IMR-90 (cell line): ENCODE results near the gene DBNL.
"Not testable (repeated sequence)": the region's sequence is repeated elsewhere in the genome, so short reads cannot be mapped to it uniquely, and the experiment has no call there.

Source experiments
- BHLHE40 ChIP-seq: fragments of 150-350 bp; IDR thresholded peaks from 2 replicates; pipeline ENCODE4 v1.6.1; 2016; ENCODE audit warnings: mild to moderate bottlenecking, low read depth, low read length
- CEBPB ChIP-seq: IDR thresholded peaks from 2 replicates; pipeline ENCODE4 v1.6.1; 2012; ENCODE audit warnings: low read depth, low read length, improper control_type of control experiment
- CHD1 ChIP-seq: IDR thresholded peaks from 2 replicates; pipeline ENCODE4 v1.6.1; 2012; ENCODE audit warnings: low read depth, low read length, improper control_type of control experiment
- CTCF ChIP-seq: conservative IDR thresholded peaks from 2 replicates; pipeline ENCODE4 v1.5.1; 2012; ENCODE audit warnings: mild to moderate bottlenecking, low read depth, low read length, improper control_type of control experiment
- ELK1 ChIP-seq: fragments of 150-350 bp; IDR thresholded peaks from 2 replicates; pipeline ENCODE4 v1.6.1; 2016; ENCODE audit warnings: low read depth, mild to moderate bottlenecking, low read length, moderate library complexity, borderline replicate concordance
- FOS ChIP-seq: fragments of 150-350 bp; IDR thresholded peaks from 2 replicates; pipeline ENCODE4 v1.6.1; 2016; ENCODE audit warnings: low read depth, low read length
- MAFK ChIP-seq: IDR thresholded peaks from 2 replicates; pipeline ENCODE4 v1.6.1; 2012; ENCODE audit warnings: low read depth, low read length, improper control_type of control experiment
- MXI1 ChIP-seq: IDR thresholded peaks from 2 replicates; pipeline ENCODE4 v1.6.1; 2012; ENCODE audit warnings: low read depth, mild to moderate bottlenecking, low read length, moderate library complexity, borderline replicate concordance
- NFE2L2 ChIP-seq: fragments of 150-350 bp; IDR thresholded peaks from 2 replicates; pipeline ENCODE4 v1.6.1; 2016; ENCODE audit warnings: low read depth, mild to moderate bottlenecking, low read length
- POLR2A ChIP-seq: IDR thresholded peaks from 2 replicates; pipeline ENCODE4 v1.6.1; 2012; ENCODE audit warnings: mild to moderate bottlenecking, low read depth, low read length
- RAD21 ChIP-seq: IDR thresholded peaks from 2 replicates; pipeline ENCODE4 v1.6.1; 2012; ENCODE audit warnings: low read length, improper control_type of control experiment
- RFX5 ChIP-seq: IDR thresholded peaks from 2 replicates; pipeline ENCODE4 v1.8.0; 2012; ENCODE audit warnings: low read depth, mild to moderate bottlenecking, low read length, moderate library complexity
- SMC3 ChIP-seq: fragments of 150-350 bp; IDR thresholded peaks from 2 replicates; pipeline ENCODE4 v1.6.1; 2016; ENCODE audit warnings: low read depth, mild to moderate bottlenecking, antibody characterized with exemption, low read length, moderate library complexity
- USF2 ChIP-seq: fragments of 150-350 bp; IDR thresholded peaks from 2 replicates; pipeline ENCODE4 v1.6.1; 2017; ENCODE audit warnings: mild to moderate bottlenecking, antibody characterized with exemption, low read length, low read depth

- TF ChIP-seq RAD21, POLR2A, MXI1, CTCF, RFX5, FOS, CEBPB, ELK1, SMC3, MAFK, CHD1, BHLHE40, NFE2L2, USF2: not testable (repeated sequence)
Observed at GRCh38 chr7:44037951-44038350, 6.6 kb upstream of the DBNL start.
